ENCODE data around the gene PCBP3. TPM values are rescaled to one million over a fixed set of nuclear protein-coding genes. Genes with fewer than 3 reads are reported as not detected.

The PCBP3 gene
- total and polyA plus RNA-seq, 2 of the 8 experiments (the other 6 are each of a cell fraction or from before 2014, with no cell fraction given) = 3.5 to 6.3 TPM

- TF ChIP-seq, protein P1, sequence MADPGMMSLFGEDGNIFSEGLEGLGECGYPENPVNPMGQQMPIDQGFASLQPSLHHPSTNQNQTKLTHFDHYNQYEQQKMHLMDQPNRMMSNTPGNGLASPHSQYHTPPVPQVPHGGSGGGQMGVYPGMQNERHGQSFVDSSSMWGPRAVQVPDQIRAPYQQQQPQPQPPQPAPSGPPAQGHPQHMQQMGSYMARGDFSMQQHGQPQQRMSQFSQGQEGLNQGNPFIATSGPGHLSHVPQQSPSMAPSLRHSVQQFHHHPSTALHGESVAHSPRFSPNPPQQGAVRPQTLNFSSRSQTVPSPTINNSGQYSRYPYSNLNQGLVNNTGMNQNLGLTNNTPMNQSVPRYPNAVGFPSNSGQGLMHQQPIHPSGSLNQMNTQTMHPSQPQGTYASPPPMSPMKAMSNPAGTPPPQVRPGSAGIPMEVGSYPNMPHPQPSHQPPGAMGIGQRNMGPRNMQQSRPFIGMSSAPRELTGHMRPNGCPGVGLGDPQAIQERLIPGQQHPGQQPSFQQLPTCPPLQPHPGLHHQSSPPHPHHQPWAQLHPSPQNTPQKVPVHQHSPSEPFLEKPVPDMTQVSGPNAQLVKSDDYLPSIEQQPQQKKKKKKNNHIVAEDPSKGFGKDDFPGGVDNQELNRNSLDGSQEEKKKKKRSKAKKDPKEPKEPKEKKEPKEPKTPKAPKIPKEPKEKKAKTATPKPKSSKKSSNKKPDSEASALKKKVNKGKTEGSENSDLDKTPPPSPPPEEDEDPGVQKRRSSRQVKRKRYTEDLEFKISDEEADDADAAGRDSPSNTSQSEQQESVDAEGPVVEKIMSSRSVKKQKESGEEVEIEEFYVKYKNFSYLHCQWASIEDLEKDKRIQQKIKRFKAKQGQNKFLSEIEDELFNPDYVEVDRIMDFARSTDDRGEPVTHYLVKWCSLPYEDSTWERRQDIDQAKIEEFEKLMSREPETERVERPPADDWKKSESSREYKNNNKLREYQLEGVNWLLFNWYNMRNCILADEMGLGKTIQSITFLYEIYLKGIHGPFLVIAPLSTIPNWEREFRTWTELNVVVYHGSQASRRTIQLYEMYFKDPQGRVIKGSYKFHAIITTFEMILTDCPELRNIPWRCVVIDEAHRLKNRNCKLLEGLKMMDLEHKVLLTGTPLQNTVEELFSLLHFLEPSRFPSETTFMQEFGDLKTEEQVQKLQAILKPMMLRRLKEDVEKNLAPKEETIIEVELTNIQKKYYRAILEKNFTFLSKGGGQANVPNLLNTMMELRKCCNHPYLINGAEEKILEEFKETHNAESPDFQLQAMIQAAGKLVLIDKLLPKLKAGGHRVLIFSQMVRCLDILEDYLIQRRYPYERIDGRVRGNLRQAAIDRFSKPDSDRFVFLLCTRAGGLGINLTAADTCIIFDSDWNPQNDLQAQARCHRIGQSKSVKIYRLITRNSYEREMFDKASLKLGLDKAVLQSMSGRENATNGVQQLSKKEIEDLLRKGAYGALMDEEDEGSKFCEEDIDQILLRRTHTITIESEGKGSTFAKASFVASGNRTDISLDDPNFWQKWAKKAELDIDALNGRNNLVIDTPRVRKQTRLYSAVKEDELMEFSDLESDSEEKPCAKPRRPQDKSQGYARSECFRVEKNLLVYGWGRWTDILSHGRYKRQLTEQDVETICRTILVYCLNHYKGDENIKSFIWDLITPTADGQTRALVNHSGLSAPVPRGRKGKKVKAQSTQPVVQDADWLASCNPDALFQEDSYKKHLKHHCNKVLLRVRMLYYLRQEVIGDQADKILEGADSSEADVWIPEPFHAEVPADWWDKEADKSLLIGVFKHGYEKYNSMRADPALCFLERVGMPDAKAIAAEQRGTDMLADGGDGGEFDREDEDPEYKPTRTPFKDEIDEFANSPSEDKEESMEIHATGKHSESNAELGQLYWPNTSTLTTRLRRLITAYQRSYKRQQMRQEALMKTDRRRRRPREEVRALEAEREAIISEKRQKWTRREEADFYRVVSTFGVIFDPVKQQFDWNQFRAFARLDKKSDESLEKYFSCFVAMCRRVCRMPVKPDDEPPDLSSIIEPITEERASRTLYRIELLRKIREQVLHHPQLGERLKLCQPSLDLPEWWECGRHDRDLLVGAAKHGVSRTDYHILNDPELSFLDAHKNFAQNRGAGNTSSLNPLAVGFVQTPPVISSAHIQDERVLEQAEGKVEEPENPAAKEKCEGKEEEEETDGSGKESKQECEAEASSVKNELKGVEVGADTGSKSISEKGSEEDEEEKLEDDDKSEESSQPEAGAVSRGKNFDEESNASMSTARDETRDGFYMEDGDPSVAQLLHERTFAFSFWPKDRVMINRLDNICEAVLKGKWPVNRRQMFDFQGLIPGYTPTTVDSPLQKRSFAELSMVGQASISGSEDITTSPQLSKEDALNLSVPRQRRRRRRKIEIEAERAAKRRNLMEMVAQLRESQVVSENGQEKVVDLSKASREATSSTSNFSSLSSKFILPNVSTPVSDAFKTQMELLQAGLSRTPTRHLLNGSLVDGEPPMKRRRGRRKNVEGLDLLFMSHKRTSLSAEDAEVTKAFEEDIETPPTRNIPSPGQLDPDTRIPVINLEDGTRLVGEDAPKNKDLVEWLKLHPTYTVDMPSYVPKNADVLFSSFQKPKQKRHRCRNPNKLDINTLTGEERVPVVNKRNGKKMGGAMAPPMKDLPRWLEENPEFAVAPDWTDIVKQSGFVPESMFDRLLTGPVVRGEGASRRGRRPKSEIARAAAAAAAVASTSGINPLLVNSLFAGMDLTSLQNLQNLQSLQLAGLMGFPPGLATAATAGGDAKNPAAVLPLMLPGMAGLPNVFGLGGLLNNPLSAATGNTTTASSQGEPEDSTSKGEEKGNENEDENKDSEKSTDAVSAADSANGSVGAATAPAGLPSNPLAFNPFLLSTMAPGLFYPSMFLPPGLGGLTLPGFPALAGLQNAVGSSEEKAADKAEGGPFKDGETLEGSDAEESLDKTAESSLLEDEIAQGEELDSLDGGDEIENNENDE (IDR thresholded peaks at IDR 0.05; ENCODE audit: insufficient replicate concordance, low read length) = no peak
- TF ChIP-seq, protein P2, sequence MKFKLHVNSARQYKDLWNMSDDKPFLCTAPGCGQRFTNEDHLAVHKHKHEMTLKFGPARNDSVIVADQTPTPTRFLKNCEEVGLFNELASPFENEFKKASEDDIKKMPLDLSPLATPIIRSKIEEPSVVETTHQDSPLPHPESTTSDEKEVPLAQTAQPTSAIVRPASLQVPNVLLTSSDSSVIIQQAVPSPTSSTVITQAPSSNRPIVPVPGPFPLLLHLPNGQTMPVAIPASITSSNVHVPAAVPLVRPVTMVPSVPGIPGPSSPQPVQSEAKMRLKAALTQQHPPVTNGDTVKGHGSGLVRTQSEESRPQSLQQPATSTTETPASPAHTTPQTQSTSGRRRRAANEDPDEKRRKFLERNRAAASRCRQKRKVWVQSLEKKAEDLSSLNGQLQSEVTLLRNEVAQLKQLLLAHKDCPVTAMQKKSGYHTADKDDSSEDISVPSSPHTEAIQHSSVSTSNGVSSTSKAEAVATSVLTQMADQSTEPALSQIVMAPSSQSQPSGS (IDR thresholded peaks at IDR 0.05; ENCODE audit: low read length) = no peak
- TF ChIP-seq BCL11A (IDR thresholded peaks at IDR 0.05; ENCODE audit: low read depth in 2 of 2, low read length in 2 of 2) = no peak
- no peak for TF ChIP-seq EP300 (IDR thresholded peaks at IDR 0.05; ENCODE audit: borderline replicate concordance in 1 of 2, low read depth in 2 of 2, low read length in 2 of 2)
- no peak for TF ChIP-seq SIX5 (IDR thresholded peaks at IDR 0.05; ENCODE audit: low read depth, low read length)
- TF ChIP-seq BACH1 (IDR thresholded peaks at IDR 0.05; ENCODE audit: low read length) = no peak
- no peak for TF ChIP-seq HDAC6 (IDR thresholded peaks at IDR 0.05; ENCODE audit: low read depth, low read length)
- no peak for TF ChIP-seq CHD1 (IDR thresholded peaks at IDR 0.05; ENCODE audit: low read depth, low read length)
Observed at GRCh38 chr21:45887120-45887611, 243.6 kb downstream of the PCBP3 start (continued).
